ENCODE measurements around the gene SETD2.
"Not testable (repeated sequence)": the region's sequence is repeated elsewhere in the genome, so short reads cannot be mapped to it uniquely, and the experiment has no call there.

SETD2 gene, protein sequence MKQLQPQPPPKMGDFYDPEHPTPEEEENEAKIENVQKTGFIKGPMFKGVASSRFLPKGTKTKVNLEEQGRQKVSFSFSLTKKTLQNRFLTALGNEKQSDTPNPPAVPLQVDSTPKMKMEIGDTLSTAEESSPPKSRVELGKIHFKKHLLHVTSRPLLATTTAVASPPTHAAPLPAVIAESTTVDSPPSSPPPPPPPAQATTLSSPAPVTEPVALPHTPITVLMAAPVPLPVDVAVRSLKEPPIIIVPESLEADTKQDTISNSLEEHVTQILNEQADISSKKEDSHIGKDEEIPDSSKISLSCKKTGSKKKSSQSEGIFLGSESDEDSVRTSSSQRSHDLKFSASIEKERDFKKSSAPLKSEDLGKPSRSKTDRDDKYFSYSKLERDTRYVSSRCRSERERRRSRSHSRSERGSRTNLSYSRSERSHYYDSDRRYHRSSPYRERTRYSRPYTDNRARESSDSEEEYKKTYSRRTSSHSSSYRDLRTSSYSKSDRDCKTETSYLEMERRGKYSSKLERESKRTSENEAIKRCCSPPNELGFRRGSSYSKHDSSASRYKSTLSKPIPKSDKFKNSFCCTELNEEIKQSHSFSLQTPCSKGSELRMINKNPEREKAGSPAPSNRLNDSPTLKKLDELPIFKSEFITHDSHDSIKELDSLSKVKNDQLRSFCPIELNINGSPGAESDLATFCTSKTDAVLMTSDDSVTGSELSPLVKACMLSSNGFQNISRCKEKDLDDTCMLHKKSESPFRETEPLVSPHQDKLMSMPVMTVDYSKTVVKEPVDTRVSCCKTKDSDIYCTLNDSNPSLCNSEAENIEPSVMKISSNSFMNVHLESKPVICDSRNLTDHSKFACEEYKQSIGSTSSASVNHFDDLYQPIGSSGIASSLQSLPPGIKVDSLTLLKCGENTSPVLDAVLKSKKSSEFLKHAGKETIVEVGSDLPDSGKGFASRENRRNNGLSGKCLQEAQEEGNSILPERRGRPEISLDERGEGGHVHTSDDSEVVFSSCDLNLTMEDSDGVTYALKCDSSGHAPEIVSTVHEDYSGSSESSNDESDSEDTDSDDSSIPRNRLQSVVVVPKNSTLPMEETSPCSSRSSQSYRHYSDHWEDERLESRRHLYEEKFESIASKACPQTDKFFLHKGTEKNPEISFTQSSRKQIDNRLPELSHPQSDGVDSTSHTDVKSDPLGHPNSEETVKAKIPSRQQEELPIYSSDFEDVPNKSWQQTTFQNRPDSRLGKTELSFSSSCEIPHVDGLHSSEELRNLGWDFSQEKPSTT (N-terminal part only)
- total RNA-seq = 198 to 270 reads per million in 2 donors

DNA sequence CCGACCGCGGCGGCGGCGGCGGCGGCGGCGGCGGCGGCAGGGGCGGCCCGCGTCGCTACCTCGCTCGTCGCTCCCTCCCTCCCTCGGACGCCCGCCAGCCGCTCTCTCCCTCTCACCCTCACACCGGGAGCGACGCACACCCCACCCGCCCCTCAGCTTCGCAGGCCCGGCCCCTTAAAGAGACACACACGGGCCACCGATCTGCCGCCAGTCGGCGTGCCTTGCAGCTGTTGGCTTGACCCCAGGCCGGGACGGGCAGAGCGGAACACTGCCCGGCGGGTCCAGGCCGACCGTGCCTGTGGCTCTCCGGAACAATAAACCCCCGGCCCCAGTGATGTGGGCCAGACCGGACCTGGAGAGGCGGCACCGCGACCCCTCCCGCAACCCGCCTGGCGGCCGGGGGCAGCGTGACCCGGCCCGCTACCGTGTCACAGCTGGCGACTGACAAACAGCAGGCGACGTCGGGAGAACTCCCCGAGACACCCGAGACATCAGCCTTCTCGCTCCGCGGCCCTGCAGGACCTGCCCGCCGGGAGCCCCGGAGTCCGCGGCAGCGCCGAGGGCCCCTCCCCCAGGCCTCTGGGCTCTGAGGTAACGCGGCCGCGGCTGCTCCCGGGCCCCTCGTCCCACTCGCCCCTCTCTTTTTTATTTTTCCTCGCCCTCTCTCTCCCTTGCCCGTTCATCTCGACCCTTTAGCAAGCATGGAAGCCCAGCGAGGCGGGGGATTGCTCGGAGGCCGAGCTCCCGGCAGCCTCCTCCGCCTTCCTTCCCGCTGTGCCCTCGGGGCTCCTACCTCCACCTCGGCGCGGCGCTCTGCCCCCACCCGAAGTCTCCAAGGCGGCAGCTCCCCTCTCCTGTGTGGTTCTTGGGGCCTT is at the start of gene SETD2:
Gene SETD2, minus strand, starts transcription at position 107 of the 875 bp plus-strand sequence. CDS start 189 bp downstream, outside the sequence.
- peak; percentile 72 to 93 (median 80) for DNase-seq

DNA sequence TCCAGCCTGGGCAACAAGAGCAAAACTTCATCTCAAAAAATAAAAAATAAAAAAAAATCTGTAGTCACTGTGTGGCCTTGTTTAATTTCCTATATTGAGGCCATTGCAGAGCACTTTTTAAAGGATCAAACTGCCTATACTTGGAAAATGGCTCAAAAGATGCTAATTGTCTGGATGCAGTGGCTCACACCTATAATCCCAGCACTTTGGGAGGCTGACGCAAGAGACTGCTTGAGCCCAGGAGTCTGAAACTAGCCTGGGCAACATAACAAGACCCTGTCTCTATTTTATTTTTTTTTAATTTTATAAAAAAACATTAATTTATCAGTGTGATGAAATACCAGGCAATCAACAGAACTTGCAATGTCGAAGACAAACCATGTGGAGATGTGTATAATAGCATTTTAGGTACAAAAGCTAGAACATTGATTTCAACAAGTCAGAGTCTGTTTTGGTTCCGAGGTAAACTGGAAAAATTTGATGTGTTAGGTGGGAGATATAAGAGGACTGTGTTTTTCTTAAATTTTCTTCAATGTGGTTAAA is 47.0 kb upstream of the SETD2 start:
- no peak for DNase-seq

DNA sequence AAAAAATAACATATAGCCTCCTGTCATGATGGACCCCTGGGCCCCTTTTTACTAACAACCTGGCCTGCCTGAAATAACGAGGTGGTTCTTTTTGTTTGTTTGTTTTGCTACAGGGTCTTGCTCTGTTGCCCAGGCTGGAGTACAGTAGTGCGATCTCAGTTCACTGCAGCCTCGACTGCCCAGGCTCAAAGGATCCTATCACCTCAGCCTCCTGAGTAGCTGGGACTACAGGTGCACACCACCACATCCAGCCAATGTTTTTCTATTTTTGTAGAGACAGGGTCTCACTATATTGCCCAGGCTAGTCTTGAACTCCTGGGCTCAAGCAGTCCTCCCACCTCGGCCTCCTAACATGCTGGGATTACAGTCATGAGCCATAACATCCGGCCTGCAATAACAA is 42.1 kb upstream of the SETD2 start:
- DNase-seq = not testable (repeated sequence)

GRCh38 chr3:47204875-47205274 is 41.0 kb upstream of the SETD2 start:
- DNase-seq = no peak

GRCh38 chr3:47202542-47202941 is 38.6 kb upstream of the SETD2 start:
- DNase-seq = no peak

DNA sequence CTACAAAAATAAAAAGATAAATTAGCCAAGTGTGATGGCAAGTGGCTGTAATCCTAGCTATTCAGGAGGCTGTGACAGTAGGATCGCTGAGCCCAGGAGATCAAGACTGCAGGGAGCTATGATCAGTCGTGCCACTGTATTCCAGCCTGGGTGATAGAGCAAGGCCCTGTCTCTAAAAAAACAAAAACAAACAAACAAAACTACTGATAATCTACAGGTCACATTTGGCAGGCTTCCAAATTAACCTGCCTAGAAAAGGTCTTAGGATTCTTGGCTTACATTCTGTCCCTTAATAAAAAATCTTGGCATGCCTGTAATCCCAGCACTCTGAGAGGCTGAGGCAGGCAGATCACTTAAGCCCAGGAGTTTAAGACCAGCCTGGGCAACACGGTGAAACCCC is 33.4 kb upstream of the SETD2 start:
- DNase-seq = no peak

- no peak for DNase-seq
Observed at GRCh38 chr3:47194994-47195393, 31.1 kb upstream of the SETD2 start.

DNA sequence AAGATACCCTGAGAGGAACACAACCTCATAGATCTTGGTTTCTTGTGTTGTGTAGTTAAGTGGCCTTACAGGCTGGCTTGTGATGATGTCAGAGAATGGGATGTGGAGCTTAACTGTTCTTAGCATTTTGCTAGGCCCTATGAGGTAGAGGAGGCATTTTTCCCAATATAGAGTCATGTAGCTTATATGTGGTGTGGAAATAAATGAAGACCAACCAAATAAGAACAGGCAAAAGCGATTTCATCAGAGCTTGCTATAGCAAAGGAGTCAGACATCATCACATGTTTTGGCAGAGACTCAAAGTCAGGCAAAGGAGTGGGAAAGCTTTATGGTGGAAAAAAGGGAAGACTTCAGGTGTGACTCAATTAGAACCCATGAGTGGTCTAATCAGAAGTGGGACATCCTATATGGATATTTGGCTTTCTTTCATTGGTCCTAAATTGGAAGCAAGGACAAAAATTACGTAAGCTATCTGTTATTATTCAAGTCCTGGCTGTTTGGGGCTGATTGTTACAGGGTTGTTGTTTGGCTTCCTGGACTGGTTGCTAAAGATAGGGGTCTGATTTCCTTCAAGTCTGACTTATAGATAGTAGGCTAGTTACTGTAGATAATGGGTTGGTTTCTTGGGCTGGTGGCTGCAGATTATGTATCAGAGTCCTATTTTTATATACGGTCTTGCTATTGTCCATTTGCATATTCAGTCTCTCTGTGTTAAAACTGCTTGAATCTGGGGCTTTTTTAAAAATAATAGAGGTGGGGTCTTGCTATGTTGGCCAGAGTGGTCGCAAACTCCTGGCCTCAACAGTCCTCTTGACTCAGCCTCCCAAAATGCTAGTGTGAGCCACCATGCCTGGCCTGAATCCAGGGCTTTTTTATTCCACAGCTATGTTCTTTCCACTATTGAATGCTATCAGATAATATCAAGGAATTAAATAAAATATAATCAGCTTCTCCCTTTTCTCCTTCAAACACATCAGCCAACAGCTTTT is 30.3 kb upstream of the SETD2 start:
- no peak for DNase-seq

DNA sequence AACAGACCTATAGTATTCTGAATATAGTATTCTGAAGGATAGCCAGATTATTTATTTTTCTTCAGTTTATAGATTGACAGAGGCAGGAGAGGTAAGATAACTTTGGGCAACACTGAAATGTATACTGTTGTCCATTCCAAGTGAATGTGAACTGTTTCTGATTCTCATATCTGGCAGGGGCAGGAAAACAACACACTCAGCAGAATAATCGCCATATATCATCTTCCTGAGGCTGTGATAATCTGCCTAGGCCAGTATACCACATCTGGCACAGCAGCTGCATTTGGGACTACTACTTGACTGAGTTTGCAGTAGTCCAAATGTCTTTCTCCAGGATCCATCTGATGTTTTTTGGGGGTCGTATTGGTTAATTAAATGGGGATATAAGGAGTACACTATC is 22.4 kb upstream of the SETD2 start:
- no peak for DNase-seq

DNA sequence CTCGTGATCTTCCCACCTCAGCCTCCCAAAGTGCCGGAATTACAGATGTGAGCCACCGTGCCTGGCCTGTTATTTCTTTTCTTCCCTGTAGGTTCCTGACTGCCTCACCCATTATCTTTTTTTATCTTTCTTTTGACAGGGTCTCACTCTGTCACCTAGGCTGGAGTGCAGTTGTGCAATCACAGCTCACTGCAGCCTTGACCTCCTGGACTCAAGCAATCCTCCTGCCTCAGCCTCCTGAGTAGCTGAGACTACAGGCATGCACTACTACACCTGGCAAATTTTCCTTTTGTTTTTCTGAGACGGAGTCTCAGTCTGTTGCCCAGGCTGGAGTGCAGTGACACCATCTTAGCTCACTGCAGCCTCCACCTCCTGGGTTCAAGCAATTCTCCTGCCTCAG is 17.8 kb upstream of the SETD2 start:
- not testable (repeated sequence) for DNase-seq

DNA sequence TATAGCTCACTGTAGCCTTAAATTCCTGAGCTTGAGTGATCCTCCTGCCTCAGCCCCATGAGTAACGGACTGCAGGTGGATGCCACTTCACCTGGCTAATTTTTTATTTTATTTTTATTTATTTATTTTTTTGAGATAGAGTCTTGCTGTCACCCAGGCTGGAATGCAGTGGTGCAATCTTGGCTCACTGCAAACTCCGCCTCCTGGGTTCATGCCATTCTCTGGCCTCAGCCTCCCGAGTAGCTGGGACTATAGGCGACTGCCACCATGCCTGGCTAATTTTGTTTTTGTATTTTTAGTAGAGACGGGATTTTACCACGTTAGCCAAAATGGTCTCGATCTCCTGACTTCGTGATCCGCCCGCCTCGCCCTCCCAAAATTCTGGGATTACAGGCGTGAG is 16.1 kb upstream of the SETD2 start:
- DNase-seq = not testable (repeated sequence)

- DNase-seq = no peak
Observed at GRCh38 chr3:47176582-47176981, 12.7 kb upstream of the SETD2 start.

DNA sequence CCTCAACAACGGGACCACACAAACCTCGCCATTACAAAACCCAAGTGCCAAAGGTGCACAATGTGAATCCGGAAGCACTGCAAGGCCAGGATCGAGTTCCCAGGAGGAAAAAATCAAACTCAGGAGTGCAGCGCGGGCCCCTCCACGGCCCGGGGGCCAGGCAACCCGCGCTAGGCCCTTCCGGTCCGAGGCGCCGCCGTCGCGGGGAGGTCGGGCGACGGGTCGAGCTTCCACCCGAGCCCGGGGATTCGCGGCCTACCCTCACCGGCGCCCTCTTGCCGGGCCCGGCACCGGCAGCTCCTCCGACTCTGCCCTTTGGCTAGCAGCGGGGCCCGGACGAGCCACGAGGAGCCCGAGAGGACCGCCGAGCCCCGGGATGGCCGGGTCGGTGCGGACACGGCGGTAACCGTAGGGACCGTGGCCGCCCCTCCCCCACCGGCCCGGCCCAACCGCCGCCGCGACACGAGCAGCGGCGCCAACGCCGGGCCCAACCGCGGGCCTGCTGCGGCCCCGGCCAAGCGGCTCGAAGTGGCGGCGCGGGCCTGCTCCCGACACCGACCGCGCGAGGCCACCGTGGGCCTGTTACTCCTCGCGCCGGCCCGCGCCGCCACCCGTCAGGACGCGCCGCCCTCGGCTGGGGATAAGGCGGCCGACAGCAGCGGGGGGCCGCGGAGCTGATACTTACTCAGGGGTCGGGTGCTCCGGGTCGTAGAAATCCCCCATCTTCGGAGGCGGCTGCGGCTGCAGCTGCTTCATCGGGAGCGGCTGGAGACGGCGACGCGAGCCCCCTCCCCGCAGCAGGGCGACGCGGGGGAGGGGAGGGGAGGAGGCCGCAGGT is 525 bp downstream of the SETD2 start:
- DNase-seq = peak; percentile 24 to 75 (median 40)

DNA sequence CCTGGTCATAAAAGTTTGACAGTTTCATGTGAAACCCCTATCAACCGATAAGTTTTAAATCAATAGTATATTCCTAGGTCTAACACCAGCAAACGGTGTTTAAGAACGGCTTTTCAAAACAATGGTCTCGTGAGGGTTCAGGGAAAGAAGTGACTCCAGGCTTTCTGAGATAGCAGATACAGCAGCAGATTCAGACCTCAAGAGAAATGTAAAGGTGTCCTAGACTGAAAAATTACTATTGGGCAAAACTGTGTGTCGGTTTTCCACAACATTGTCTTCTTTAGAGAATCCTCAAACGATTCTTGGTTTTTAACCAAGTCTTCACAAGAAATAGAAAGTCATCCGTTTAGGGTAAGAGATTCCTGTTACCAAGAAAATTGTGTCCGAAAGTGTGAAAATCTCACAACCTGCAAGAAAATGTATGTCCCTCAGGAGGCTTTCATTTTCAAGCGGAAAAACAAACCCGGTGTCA is 1.2 kb downstream of the SETD2 start:
- DNase-seq = no peak

GRCh38 chr3:47161983-47162696 is 1.8 kb downstream of the SETD2 start:
- no peak for DNase-seq

- no peak for DNase-seq
Observed at GRCh38 chr3:47159820-47160219, 4.1 kb downstream of the SETD2 start.

DNA sequence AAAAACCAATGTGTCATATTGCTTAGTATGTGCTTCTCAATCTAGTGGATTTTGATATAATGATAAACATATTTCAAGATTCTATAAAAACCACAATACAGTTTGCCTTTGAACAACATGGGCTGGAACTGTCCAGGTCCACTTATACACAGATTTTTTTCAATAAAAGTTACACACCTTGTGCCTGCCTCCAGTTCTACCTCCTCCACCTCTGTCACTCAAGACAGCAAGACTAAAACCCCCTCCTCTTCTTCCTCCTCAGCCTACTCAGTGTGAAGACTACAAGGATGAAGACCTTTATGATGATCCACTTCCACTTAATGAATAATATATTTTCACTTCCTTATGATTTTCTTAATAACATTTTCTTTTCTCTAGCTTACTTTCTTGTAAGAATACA is 5.7 kb downstream of the SETD2 start:
- DNase-seq = no peak

DNA sequence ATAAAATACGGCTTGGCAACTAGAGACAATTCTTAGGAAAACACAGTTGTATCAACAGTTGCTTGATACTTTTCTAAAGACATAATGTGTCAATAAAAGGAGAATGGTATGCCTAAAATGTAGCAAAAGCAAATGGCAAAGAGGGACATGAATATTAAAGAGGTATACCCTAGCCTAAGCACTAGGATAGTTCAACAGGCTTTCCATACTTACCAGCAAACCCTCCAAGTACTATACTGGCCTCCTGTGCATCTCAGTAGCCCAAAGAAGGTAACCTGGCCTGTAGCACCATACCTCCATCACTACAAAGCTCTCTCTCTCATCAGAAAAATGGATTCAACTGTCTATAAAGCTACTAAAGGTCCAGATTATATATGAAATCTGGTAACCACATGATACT is 7.5 kb downstream of the SETD2 start:
- DNase-seq = no peak

All from T-helper 2 cell (primary cell).